Activated T-cell treated with anti-CD3 and anti-CD28 coated beads for 48 hours (primary cell): ENCODE results near the gene CFAP69.
"Not testable (repeated sequence)": the region's sequence is repeated elsewhere in the genome, so short reads cannot be mapped to it uniquely, and the experiment has no call there.

Source experiments
- DNase-seq: peaks from one replicate; pipeline ENCODE4 v3.0.0-alpha.2; 2020; ENCODE audit warnings: low read depth

CFAP69 gene

DNA sequence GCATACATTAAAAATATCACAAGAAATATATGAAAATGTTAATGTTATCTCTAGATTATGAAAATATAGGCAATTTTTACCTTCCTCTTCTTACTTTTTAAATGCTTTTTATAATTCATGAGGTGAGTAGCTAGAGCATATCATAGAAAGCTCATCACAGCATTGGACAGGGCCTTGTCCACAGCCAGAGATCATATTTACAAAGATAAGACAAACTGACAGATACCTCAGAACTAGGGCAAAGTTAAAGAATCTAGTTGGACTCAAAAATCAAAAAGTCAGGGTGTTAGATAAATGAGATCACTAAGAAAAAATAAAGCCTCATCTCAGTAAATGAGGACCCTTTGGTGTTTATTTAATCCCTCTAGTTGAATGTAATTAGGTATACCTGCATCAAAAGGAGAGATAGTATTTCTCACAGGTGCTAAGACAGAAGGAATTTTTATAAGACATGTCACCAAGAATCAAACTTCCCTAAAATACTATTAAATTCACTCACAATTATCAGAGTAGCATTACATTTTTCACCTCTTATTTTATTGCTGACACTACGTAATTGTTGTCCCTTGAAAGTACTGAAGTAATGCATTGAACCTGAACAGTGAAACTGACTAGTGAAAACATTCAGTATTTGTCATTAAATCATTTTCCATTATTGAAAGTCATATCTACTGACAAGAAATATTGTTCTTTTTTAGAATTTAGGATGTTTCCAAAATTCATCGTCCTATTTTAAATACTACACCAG, 25.6 kb downstream of the CFAP69 start:
- DNase-seq = no peak

DNA sequence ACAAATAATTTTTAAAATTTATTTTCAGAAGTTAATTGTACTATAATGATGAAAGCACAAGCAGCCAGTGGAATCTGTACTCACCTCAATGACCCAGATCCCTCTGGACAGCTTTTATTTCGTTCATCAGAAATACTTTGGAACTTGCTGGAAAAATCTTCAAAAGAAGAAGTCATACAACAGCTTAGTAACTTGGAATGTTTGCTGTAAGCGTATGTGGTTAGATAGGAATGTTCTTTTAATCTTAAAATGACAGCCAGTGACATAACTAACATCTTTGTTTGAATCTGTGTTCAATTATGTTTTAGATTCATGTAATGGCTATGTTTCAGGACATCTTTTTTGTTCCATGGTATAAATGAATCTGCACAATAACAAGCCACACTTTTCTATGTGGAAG, 26.8 kb downstream of the CFAP69 start:
- DNase-seq = no peak

GRCh38 chr7:90272242-90272641, 27.3 kb downstream of the CFAP69 start:
- DNase-seq = no peak

GRCh38 chr7:90274161-90274560, 29.2 kb downstream of the CFAP69 start:
- DNase-seq = no peak

- no peak for DNase-seq
These were observed 31.2 kb downstream of the CFAP69 start for GRCh38 chr7:90276033-90276728.

DNA sequence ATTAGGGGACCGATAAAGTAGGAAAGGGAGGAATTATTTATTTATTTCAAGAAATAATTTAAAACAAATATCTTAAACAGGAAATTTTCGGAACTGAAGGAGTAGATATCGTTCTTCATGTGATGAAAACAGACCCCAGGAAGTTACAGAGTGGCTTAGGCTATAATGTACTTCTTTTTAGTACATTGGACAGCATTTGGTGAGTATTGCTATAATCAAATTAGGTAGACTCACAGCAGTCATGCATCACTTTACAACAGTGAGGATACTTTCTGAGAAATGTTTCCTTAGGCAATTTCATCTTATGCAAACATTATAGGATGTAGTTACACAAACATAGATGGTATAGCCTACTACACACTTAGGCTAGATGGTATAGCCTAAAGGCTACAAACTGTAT, 43.2 kb downstream of the CFAP69 start:
- no peak for DNase-seq

DNA sequence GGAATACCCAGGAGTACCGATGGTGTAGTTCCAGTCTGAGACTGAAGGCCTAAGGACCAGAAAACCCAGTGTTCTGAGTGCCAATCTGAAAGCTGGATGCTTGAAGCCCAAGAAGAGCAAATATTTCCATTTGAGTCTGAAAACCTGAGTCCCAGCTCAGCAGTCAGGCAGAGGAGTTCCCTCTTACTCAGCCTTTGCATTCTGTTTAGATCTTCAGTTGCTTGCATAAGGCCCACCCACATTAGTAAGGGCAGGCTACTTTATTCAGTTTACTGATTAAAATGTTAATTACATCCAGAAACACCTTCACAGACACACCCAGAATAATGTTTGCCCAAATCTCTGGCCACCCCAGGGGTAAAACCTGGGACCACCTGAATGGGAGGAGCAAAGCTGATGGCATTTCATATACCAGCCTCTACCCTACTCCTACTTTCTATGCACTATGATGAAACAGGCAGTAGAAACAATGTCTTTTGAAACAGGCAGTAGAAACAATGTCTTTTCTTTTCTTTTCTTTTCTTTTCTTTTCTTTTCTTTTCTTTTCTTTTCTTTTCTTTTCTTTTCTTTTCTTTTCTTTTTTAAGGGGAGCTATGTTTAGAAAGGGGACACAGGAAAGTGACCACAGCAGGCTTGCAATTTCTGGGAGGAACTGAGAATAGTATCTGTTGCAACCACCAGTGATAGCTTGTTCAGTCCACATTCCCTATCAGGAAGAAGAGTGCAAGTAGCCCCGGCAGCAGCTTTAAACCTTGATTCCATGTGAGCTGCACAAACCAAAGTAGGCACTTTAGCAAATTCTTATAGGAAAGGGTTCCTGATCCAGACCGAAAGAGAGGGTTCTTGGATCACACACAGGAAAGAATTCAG, 45.5 kb downstream of the CFAP69 start:
- no peak for DNase-seq

GRCh38 chr7:90298145-90299038, 53.4 kb downstream of the CFAP69 start:
- no peak for DNase-seq

GRCh38 chr7:90303241-90303640, 58.3 kb downstream of the CFAP69 start:
- no peak for DNase-seq

DNA sequence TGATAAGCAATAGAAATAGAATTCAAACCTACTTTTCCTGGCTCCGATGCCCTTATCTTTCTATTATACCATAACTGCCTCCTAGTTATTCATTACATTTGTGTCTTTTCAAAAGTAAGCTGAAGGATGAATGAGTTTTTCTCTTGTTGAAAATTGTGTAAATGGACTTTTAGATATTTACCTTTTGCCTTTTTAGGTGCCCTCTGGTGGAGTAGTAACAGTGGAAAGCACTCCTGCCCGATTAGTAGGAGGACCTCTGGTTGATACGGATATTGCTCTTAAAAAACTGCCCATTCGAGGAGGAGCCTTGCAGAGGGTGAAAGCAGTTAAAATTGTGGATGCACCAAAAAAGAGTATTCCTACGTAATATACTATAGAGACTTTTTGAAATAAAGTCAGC, 64.9 kb downstream of the CFAP69 start:
- DNase-seq = no peak

DNA sequence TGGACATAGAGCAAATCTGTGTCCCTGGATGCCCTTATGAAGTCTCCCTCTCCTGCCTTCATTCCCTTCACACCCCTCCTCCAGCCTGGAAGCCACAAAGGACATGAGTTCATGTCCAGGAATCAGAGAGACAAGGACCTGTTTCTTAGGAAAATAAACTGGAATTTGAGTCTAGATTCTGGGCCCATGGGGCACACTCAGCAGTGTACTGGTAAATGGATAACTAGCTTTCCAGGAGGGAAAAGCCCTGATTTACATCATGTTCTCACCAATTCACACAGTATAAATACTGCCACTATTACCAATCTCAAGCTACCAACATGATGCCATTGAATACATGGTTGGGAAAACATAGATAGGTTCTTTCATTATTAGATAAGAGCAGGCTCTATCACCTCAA, 66.2 kb downstream of the CFAP69 start:
- DNase-seq = no peak

DNA sequence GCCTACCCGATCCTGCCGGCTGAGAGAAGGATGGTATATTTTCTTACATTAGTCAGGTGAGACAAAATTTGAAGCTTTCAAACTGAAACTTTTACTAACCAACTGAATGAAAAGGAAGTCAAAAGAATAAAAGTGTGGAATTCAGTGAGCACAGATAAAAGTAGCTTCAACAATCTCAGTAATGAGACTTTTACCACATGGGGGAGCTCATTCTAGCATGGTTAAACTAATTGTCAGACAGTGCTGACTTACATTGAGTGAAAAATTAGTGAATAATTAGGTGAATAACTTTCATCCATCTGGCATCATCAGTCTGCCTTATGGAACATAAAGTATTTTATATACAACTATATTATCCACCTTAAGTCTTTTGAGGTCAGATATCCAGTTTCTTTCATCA, 67.8 kb downstream of the CFAP69 start:
- no peak for DNase-seq

DNA sequence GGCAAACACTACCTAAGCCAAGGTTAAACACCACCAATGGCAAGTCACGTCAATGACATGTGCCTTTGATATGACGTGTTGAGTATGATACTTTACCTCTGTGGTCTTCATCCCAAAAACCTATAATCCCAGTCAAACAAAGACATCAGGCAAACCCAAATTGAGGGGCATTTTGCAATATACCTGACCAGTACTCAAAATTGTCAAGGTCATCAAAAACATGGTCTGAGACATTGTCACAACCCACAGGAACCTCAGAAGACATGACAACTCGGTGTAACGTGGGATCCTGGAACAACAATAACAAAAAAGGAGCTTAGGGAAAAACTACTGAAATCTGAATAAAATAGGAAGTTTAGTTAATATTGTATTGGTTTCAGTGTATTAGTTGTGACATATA, 68.9 kb downstream of the CFAP69 start:
- no peak for DNase-seq

- no peak for DNase-seq
These were observed 75.0 kb downstream of the CFAP69 start for GRCh38 chr7:90320014-90320413.

GRCh38 chr7:90320418-90320800, 75.4 kb downstream of the CFAP69 start:
- DNase-seq = no peak

- DNase-seq = no peak
These were observed 76.0 kb downstream of the CFAP69 start, which contains the start of gene FAM237B for GRCh38 chr7:90320801-90321494. Gene FAM237B (minus strand): TSS chr7:90321304. CDS start chr7:90319748, 1,556 bp downstream.

- no peak for DNase-seq
These were observed 77.9 kb downstream of the CFAP69 start for GRCh38 chr7:90322837-90323236.

GRCh38 chr7:90326500-90326899, 81.5 kb downstream of the CFAP69 start:
- no peak for DNase-seq

- no peak for DNase-seq
These were observed 89.3 kb downstream of the CFAP69 start for GRCh38 chr7:90334193-90334843.

- not testable (repeated sequence) for DNase-seq
These were observed 90.0 kb downstream of the CFAP69 start for GRCh38 chr7:90334926-90335325.

DNA sequence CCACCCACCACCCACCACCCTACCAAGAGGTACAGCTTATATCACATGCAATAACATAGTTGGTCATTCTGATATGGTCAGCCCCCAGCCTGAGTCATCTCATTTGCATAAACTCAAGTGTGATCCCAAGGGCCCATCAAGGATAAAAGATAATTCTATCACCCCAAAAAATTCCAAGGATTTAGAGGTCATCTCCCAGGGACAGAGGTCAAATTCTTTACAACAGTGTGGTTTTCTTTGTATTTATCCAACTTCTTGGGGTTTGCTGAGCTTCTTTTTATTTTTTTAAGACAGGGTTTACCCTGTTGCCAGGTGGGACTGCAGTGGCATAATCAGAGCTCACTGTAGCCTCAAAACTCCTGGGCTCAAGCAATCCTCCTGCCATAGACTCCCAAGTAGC, 92.1 kb downstream of the CFAP69 start:
- no peak for DNase-seq
